Astrocyte (in vitro differentiated cells and primary cell): ENCODE results near the gene EPAS1.

Experiments used
- CTCF ChIP-seq: IDR thresholded peaks from 2 replicates; pipeline ENCODE4 v1.5.1; 2011; ENCODE audit warnings: low read depth, mild to moderate bottlenecking, inconsistent platforms, low read length, moderate library complexity; ENCODE audit not compliant: insufficient read depth
- EZH2 ChIP-seq: IDR thresholded peaks from 2 replicates; pipeline ENCODE4 v1.6.1; 2012; ENCODE audit warnings: mild to moderate bottlenecking, low read length, inconsistent platforms; ENCODE audit not compliant: insufficient read depth

DNA sequence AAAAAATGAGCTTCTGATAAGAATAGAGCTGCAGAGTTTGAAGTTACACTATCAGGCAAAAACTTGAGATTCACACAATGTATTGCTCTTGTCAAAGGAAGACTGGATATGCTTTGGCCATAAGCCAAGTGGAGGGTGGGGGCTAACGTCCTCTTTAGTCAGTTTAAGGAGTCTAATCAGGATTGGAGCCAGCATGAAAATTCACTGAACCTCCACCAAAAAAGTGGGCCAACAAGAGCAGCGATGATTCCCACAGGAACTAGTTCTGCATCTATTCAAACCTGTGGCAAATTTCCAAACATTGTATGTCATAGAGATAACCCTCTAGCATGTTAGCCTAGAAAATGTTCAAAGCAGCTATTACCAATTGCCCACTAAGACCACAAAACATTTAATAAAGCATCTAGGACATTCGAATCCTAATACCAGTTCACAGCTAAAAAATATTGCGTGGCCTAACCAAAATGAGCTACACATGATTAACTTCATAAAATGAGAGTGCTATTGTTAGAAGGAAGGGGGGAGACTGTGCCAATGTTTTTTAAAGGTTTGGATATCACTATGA lies 138.7 kb downstream of the EPAS1 start:
- no peak for TF ChIP-seq CTCF
- TF ChIP-seq EZH2: no peak
